Measurements from ENCODE around the gene ZNF513.

ZNF513 gene

GRCh38 chr2:27390822-27391679 is 10.5 kb upstream of the ZNF513 start:
- no peak for DNase-seq

GRCh38 chr2:27381577-27382181 is 1.1 kb upstream of the ZNF513 start:
- no peak for DNase-seq

- peak in 45 of 58 donors; percentile 44 to 89 (median 78) for DNase-seq
Observed at GRCh38 chr2:27379836-27380625, 503 bp downstream of the ZNF513 start.

GRCh38 chr2:27379383-27379835 is 1.1 kb downstream of the ZNF513 start:
- DNase-seq: no peak

GRCh38 chr2:27378809-27379290 is 1.7 kb downstream of the ZNF513 start:
- DNase-seq: no peak

- peak in 9 of 58 donors; percentile 7 to 34 (median 20) for DNase-seq
Observed at GRCh38 chr2:27378096-27378808, 2.3 kb downstream of the ZNF513 start.

GRCh38 chr2:27377618-27378095 is 2.9 kb downstream of the ZNF513 start:
- DNase-seq: peak in 1 of 58 donors; percentile 11

- no peak for DNase-seq
Observed at GRCh38 chr2:27376866-27377617, 3.5 kb downstream of the ZNF513 start.

GRCh38 chr2:27376151-27376865 is 4.2 kb downstream of the ZNF513 start:
- no peak for DNase-seq

- DNase-seq: no peak
Observed at GRCh38 chr2:27375513-27376099, 4.9 kb downstream of the ZNF513 start.

GRCh38 chr2:27373567-27373966 is 7.0 kb downstream of the ZNF513 start:
- DNase-seq: no peak

- DNase-seq: no peak
Observed at GRCh38 chr2:27372937-27373336, 7.6 kb downstream of the ZNF513 start.

GRCh38 chr2:27370816-27371620 is 9.5 kb downstream of the ZNF513 start:
- peak in 8 of 58 donors; percentile 41 to 64 (median 46) for DNase-seq

GRCh38 chr2:27370026-27370815 is 10.3 kb downstream of the ZNF513 start, which contains the start of the genes EIF2B4 and SNX17:
Gene EIF2B4 (minus strand): TSS chr2:27370338. CDS start chr2:27370314, 24 bp downstream.
Gene SNX17 (plus strand): TSS chr2:27370616. CDS start chr2:27370744, 128 bp downstream.
- DNase-seq: peak; percentile 94 to 100 (median 99)

- DNase-seq: peak in 33 of 58 donors; percentile 17 to 76 (median 56)
Observed at GRCh38 chr2:27369471-27370025, 11.0 kb downstream of the ZNF513 start.

GRCh38 chr2:27363933-27364332 is 16.6 kb downstream of the ZNF513 start:
- no peak for DNase-seq

All from anterior cingulate cortex (tissue), 58 donors.